Liver (tissue), 9 donors: ENCODE results near the gene LDHA. TPM values are rescaled to one million over a fixed set of nuclear protein-coding genes. Genes with fewer than 3 reads are reported as not detected.
A peak's percentile ranks its signal among the peaks of the same experiment; 100 is the strongest.
"Not testable (repeated sequence)": the region's sequence is repeated elsewhere in the genome, so short reads cannot be mapped to it uniquely, and the experiment has no call there.

Source experiments
- DNase-seq: peaks from one replicate; pipeline ENCODE4 v3.0.0-alpha.2; 2017; ENCODE audit warnings: low spot score
- H3K27ac ChIP-seq, 2 donors: one replicate each; pipeline ENCODE4 v1.7.0; 2013; ENCODE audit warnings: inconsistent platforms in 2 of 2, low read length in 2 of 2, control low read depth in 1 of 2, low read depth in 1 of 2, mild to moderate bottlenecking in 1 of 2
- H3K27me3 ChIP-seq, 4 donors: one replicate each; pipeline versions ENCODE4 v1.6.1 to v1.7.0; 2013; ENCODE audit warnings: low read length in 3 of 4, inconsistent platforms in 1 of 4, mild to moderate bottlenecking in 1 of 4, moderate library complexity in 1 of 4; ENCODE audit not compliant: control insufficient read depth in 4 of 4, insufficient read depth in 4 of 4
- H3K36me3 ChIP-seq, 4 donors: one replicate each; pipeline versions ENCODE4 v1.6.1 to v1.7.0; 2013; ENCODE audit warnings: low read length in 3 of 4, mild to moderate bottlenecking in 3 of 4, low read depth in 1 of 4, moderate library complexity in 1 of 4; ENCODE audit not compliant: control insufficient read depth in 4 of 4, insufficient read depth in 3 of 4
- H3K4me1 ChIP-seq, 4 donors: one replicate each; pipeline versions ENCODE4 v1.6.1 to v1.7.0; 2013; ENCODE audit warnings: low read length in 3 of 4, mild to moderate bottlenecking in 3 of 4, moderate library complexity in 1 of 4; ENCODE audit not compliant: control insufficient read depth in 4 of 4, insufficient read depth in 4 of 4
- H3K4me3 ChIP-seq, 3 donors: one replicate each; pipeline versions ENCODE4 v1.6.1 to v1.7.0; 2013; ENCODE audit warnings: low read length in 3 of 3, control low read depth in 1 of 3, low read depth in 1 of 3, mild to moderate bottlenecking in 1 of 3
- H3K9ac ChIP-seq, 2 donors: one replicate each; pipeline ENCODE4 v1.7.0; 2013; ENCODE audit warnings: low read length in 2 of 2, mild to moderate bottlenecking in 2 of 2, moderate library complexity in 2 of 2, control low read depth in 1 of 2, low read depth in 1 of 2
- H3K9me3 ChIP-seq, 4 donors: one replicate each; pipeline versions ENCODE4 v1.6.1 to v1.7.0; 2013; ENCODE audit warnings: low read length in 3 of 4; ENCODE audit not compliant: control insufficient read depth in 4 of 4
- CTCF ChIP-seq: fragments of 150-350 bp; IDR thresholded peaks from 2 replicates; pipeline ENCODE4 v1.5.1; 2017; ENCODE audit warnings: improper control_type of control experiment, low read depth, low read length; ENCODE audit not compliant: missing input control
- EGR1 ChIP-seq, 2 donors: IDR thresholded peaks; 2 replicates each; pipeline ENCODE4 v1.6.1; 2016 to 2018; ENCODE audit warnings: antibody characterized with exemption in 2 of 2, low read depth in 2 of 2
- FOXA1 ChIP-seq: IDR thresholded peaks from 2 replicates; pipeline ENCODE4 v1.6.1; 2016; ENCODE audit warnings: antibody characterized with exemption
- FOXA2 ChIP-seq: IDR thresholded peaks from 2 replicates; pipeline ENCODE4 v1.6.1; 2016; ENCODE audit warnings: antibody characterized with exemption
- HNF4G ChIP-seq: IDR thresholded peaks from 2 replicates; pipeline ENCODE4 v1.6.1; 2016; ENCODE audit warnings: antibody characterized with exemption
- JUND ChIP-seq, 2 donors: IDR thresholded peaks; 2 replicates each; pipeline ENCODE4 v1.6.1; 2016; ENCODE audit warnings: antibody characterized with exemption in 2 of 2
- MAX ChIP-seq: IDR thresholded peaks from 2 replicates; pipeline ENCODE4 v1.6.1; 2016; ENCODE audit warnings: antibody characterized with exemption
- NR2F2 ChIP-seq: IDR thresholded peaks from 2 replicates; pipeline ENCODE4 v1.6.1; 2016; ENCODE audit warnings: antibody characterized with exemption
- RXRA ChIP-seq, 2 donors: IDR thresholded peaks; 2 replicates each; pipeline ENCODE4 v1.6.1; 2017 to 2018; ENCODE audit warnings: antibody characterized with exemption in 2 of 2, mild to moderate bottlenecking in 1 of 2
- SP1 ChIP-seq: IDR thresholded peaks from 2 replicates; pipeline ENCODE4 v1.6.1; 2018; ENCODE audit warnings: antibody characterized with exemption, mild to moderate bottlenecking
- TAF1 ChIP-seq: conservative IDR thresholded peaks from 2 replicates; pipeline ENCODE4 v1.6.1; 2016; ENCODE audit warnings: antibody characterized with exemption, mild to moderate bottlenecking
- YY1 ChIP-seq: IDR thresholded peaks from 2 replicates; pipeline ENCODE4 v1.6.1; 2016; ENCODE audit warnings: antibody characterized with exemption, mild to moderate bottlenecking
- ZBTB33 ChIP-seq: IDR thresholded peaks from 2 replicates; pipeline ENCODE4 v1.6.1; 2016; ENCODE audit warnings: antibody characterized with exemption
- WGBS: extraction: QIAGEN DNeasy Blood & Tissue Kit; methylation state at CpG from one replicate; pipeline ENCODE4 v1.1.7; 2013; 5-methylcytosine and 5-hydroxymethylcytosine counted together
- polyA plus RNA-seq, 2 donors: library from polyadenylated mRNA; stranded (reverse) in 1 of 2; unstranded in 1 of 2; fragments of 200-250 nt in 1 of 2; fragments of >200 nt in 1 of 2; fragmentation: Nextera tagmentation in 1 of 2; extraction: Ambion mirVana in 1 of 2; gene quantifications; one replicate each; pipeline versions ENCODE4 v1.2.1 to v1.2.3, GENCODE V29; 2013 to 2015
- total RNA-seq, 2 donors: library from RNA; depleted of rRNA; stranded (reverse); fragments of >200 nt; gene quantifications; one replicate each; pipeline ENCODE4 v1.2.3, GENCODE V29; 2014
- TF ChIP-seq, protein P1 (sequence below): IDR thresholded peaks from 2 replicates; pipeline ENCODE4 v1.6.1; 2016; ENCODE audit warnings: antibody characterized with exemption
- donor health status: healthy.
- donor health status: healthy.
- donor health status: healthy.
- donor health status: healthy.
- donor health status: healthy.

Gene LDHA
- total and polyA plus RNA-seq, 4 donors: 215 to 911 (median 645) TPM

- TF ChIP-seq, protein P1, sequence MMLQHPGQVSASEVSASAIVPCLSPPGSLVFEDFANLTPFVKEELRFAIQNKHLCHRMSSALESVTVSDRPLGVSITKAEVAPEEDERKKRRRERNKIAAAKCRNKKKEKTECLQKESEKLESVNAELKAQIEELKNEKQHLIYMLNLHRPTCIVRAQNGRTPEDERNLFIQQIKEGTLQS: peak; percentile 69
- TF ChIP-seq HNF4G: peak; percentile 94
- peak; percentile 57 to 80 for TF ChIP-seq EGR1 (IDR thresholded peaks at IDR 0.05; ENCODE audit: low read depth in 2 of 2)
- peak; percentile 33 for TF ChIP-seq FOXA2
- peak; percentile 89 for TF ChIP-seq YY1
Observed at GRCh38 chr11:18395735-18396504, 1.6 kb downstream of the LDHA start (continued).

DNA sequence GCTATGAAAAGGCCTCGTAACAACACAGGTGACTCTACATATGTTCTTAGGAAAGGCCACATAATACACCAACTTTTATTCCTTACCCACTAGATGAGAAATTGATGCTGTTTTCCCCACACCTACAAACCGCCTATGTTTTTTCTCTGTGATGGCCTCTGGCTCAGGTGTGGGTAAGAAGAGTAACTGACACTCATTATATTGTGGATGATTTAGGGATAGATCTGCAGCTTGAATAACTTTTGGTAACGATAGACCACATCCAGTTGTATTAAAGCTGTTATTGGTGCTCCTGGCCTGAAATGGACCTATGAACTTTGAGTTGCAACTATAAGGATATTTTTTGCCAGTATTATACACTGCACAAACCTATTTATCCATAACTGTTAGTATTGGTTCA lies 3.6 kb downstream of the LDHA start:
- TF ChIP-seq RXRA (IDR thresholded peaks at IDR 0.05): no peak
- TF ChIP-seq FOXA1: no peak
- TF ChIP-seq SP1: no peak
- no peak for TF ChIP-seq JUND (IDR thresholded peaks at IDR 0.05)
- TF ChIP-seq ZBTB33: no peak
- DNase-seq: no peak
- Histone ChIP-seq H3K4me1 (peaks cover 0 to 13% (median 5%) of the 10 kb centered on the region in 4 donors), H3K27me3 (no peaks in the 10 kb centered on the region), H3K9ac (no peak overlapping the region), H3K9me3 (no peaks in the 10 kb centered on the region), H3K27ac (no peak overlapping the region), H3K4me3 (no peak overlapping the region), H3K36me3 (peaks cover 13 to 55% (median 49%) of the 10 kb centered on the region in 4 donors)
- WGBS: 94% methylated on average over 3 of the region's 3 CpGs

- peaks cover 15 to 85% (median 74%) of the 10 kb centered on the region in 4 donors for H3K36me3 ChIP-seq
- not testable (repeated sequence) for H3K9me3 ChIP-seq, H3K9ac ChIP-seq, H3K4me3 ChIP-seq, DNase-seq, H3K27me3 ChIP-seq, H3K4me1 ChIP-seq, H3K27ac ChIP-seq
- 92% methylated on average over 9 of the region's 9 CpGs for WGBS
Observed at GRCh38 chr11:18401077-18401476, 6.7 kb downstream of the LDHA start.

DNA sequence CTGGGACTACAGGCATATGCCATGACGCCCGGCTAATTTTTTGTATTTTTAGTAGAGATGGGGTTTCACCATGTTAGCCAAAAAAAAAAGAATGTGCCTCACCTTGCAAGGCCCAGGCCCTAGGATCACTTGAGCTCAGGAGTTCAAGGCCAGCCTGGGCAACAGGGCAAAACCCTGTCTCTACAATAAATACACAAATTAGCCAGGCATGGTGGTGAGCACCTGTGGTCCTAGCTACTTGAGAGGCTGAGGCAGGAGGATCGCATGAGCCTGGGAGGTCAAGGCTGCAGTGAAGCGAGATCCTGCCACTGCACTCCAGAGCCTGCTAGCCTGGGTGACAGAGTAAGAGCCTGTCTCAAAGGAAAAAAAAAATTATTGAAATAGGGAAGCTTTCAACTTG lies 9.7 kb downstream of the LDHA start:
- H3K36me3 ChIP-seq: peaks cover 14 to 79% (median 72%) of the 10 kb centered on the region in 4 donors
- 100% methylated on average over 4 of the region's 4 CpGs for WGBS
- H3K27me3 ChIP-seq: no peaks in the 10 kb centered on the region
- H3K4me3 ChIP-seq: no peak overlapping the region
- DNase-seq: no peak
- no peak overlapping the region for H3K9ac ChIP-seq
- no peak overlapping the region for H3K27ac ChIP-seq
- H3K9me3 ChIP-seq: no peaks in the 10 kb centered on the region
- peaks cover 0 to 6% (median 1%) of the 10 kb centered on the region in 4 donors for H3K4me1 ChIP-seq
- no peak for TF ChIP-seq HNF4G
- no peak for TF ChIP-seq MAX
- no peak for TF ChIP-seq CTCF
- no peak for TF ChIP-seq RXRA (IDR thresholded peaks at IDR 0.05)
- TF ChIP-seq EGR1 (IDR thresholded peaks at IDR 0.05; ENCODE audit: low read depth in 2 of 2): no peak
- TF ChIP-seq NR2F2: no peak
- no peak for TF ChIP-seq SP1
- no peak for TF ChIP-seq TAF1
- TF ChIP-seq, protein P1: no peak
- TF ChIP-seq ZBTB33: no peak
